Activated effector memory CD4-positive, alpha-beta T cell treated with Interleukin-2 at 50 U/mL for 16 hours (primary cell): Measurements from ENCODE around the gene EIF3F.

Experiments
- DNase-seq: peaks from one replicate; pipeline ENCODE4 v3.0.0-alpha.2; 2020

Gene EIF3F

GRCh38 chr11:8040261-8040920 lies 53.3 kb downstream of the EIF3F start:
- DNase-seq = no peak

- DNase-seq = no peak
These were observed 53.8 kb downstream of the EIF3F start for GRCh38 chr11:8040921-8041285.

GRCh38 chr11:8041576-8041975 lies 54.4 kb downstream of the EIF3F start:
- no peak for DNase-seq

GRCh38 chr11:8043756-8044155 lies 56.6 kb downstream of the EIF3F start:
- DNase-seq = no peak

GRCh38 chr11:8045839-8046238 lies 58.7 kb downstream of the EIF3F start:
- no peak for DNase-seq

- DNase-seq = no peak
These were observed 60.2 kb downstream of the EIF3F start for GRCh38 chr11:8047382-8047781.

- no peak for DNase-seq
These were observed 61.9 kb downstream of the EIF3F start for GRCh38 chr11:8049084-8049483.
